Fibroblast of skin of abdomen (primary cell): Measurements from ENCODE around the gene SMAD3.

Source experiments
- DNase-seq: peaks from one replicate; pipeline ENCODE4 v3.0.0-alpha.2; 2013

The SMAD3 gene

GRCh38 chr15:67127965-67128364 is 62.6 kb downstream of the SMAD3 start:
- DNase-seq, result peak; percentile 98

GRCh38 chr15:67130166-67130565 is 64.8 kb downstream of the SMAD3 start:
- no peak for DNase-seq

- DNase-seq, result peak; percentile 77
Observed at GRCh38 chr15:67130673-67131601, 65.5 kb downstream of the SMAD3 start.

- no peak for DNase-seq
Observed at GRCh38 chr15:67132276-67132675, 66.9 kb downstream of the SMAD3 start.

GRCh38 chr15:67133026-67133425 is 67.6 kb downstream of the SMAD3 start:
- DNase-seq, result no peak

GRCh38 chr15:67133738-67134066 is 68.3 kb downstream of the SMAD3 start:
- DNase-seq, result no peak

- DNase-seq, result no peak
Observed at GRCh38 chr15:67134067-67134838, 68.9 kb downstream of the SMAD3 start.

- DNase-seq, result no peak
Observed at GRCh38 chr15:67134871-67135492, 69.6 kb downstream of the SMAD3 start.

- peak; percentile 55 for DNase-seq
Observed at GRCh38 chr15:67135494-67135893, 70.1 kb downstream of the SMAD3 start.

- DNase-seq, result no peak
Observed at GRCh38 chr15:67136802-67137201, 71.4 kb downstream of the SMAD3 start.

- no peak for DNase-seq
Observed at GRCh38 chr15:67137319-67137718, 71.9 kb downstream of the SMAD3 start.

- no peak for DNase-seq
Observed at GRCh38 chr15:67137951-67138848, 72.8 kb downstream of the SMAD3 start.

GRCh38 chr15:67138891-67139855 is 73.8 kb downstream of the SMAD3 start:
- no peak for DNase-seq

GRCh38 chr15:67140078-67140833 is 74.9 kb downstream of the SMAD3 start:
- DNase-seq, result no peak

- DNase-seq, result peak; percentile 60
Observed at GRCh38 chr15:67142092-67142766, 76.8 kb downstream of the SMAD3 start.

GRCh38 chr15:67142767-67143100 is 77.3 kb downstream of the SMAD3 start:
- peak; percentile 46 for DNase-seq

- no peak for DNase-seq
Observed at GRCh38 chr15:67143646-67144045, 78.2 kb downstream of the SMAD3 start.

- DNase-seq, result peak; percentile 93
Observed at GRCh38 chr15:67144609-67145311, 79.4 kb downstream of the SMAD3 start.

GRCh38 chr15:67145312-67145610 is 79.9 kb downstream of the SMAD3 start:
- DNase-seq, result no peak
